Loucy (cell line): ENCODE results near the gene HGD.

Experiments
- CTCF ChIP-seq: fragments of 200-600 bp; sonication (generic); conservative IDR thresholded peaks from 2 replicates; pipeline ENCODE4 v1.5.1; 2014; ENCODE audit warnings: mild to moderate bottlenecking, antibody characterized with exemption, low read length
- EZH2phosphoT487 ChIP-seq: fragments of 200-600 bp; IDR thresholded peaks from 2 replicates; pipeline ENCODE4 v1.6.1; 2018; ENCODE audit warnings: antibody characterized with exemption, mild to moderate bottlenecking, moderate library complexity, borderline replicate concordance

GRCh38 chr3:120650311-120650710, 31.7 kb downstream of the HGD start:
- TF ChIP-seq EZH2phosphoT487 = no peak
- no peak for TF ChIP-seq CTCF
